Measurements from ENCODE around the gene ZNF106.

Gene ZNF106

DNA sequence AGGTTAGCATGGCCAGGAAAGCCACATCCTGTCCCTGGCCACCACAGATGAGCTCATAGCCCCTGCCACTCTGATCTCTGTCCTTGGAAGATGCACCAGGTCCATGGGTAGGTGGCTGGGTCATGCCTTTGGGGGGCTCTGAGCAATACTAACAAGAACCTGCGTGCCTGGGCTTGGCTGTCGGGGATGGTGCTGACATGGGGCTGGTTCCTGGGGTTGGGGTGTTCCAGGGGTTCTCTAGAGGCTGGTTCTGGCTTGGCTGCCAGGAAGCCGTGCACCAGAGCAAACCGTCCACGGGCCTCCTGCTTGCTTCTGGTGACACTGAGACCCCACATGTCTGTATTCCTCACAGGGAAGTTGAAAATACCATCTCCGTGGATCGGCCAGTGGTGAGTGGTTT is 87.6 kb downstream of the ZNF106 start:
- H3K4me3 ChIP-seq (ENCODE audit: low read depth in 1 of 2, low read length in 2 of 2) = no peak overlapping the region
- H3K4me1 ChIP-seq (ENCODE audit: insufficient read depth, low read length) = no peaks in the 10 kb centered on the region
- H3K27me3 ChIP-seq (ENCODE audit: control insufficient read depth in 1 of 2, insufficient read depth in 2 of 2, low read length in 2 of 2) = no peaks in the 10 kb centered on the region
- no peaks in the 10 kb centered on the region for H3K9me3 ChIP-seq (ENCODE audit: low read length)
- no peak overlapping the region for H3K27ac ChIP-seq (ENCODE audit: low read depth, low read length)
- no peak overlapping the region for H3K9ac ChIP-seq (ENCODE audit: low read length)
- peaks cover 14% of the 10 kb centered on the region for H3K36me3 ChIP-seq (ENCODE audit: insufficient read depth, low read length)

DNA sequence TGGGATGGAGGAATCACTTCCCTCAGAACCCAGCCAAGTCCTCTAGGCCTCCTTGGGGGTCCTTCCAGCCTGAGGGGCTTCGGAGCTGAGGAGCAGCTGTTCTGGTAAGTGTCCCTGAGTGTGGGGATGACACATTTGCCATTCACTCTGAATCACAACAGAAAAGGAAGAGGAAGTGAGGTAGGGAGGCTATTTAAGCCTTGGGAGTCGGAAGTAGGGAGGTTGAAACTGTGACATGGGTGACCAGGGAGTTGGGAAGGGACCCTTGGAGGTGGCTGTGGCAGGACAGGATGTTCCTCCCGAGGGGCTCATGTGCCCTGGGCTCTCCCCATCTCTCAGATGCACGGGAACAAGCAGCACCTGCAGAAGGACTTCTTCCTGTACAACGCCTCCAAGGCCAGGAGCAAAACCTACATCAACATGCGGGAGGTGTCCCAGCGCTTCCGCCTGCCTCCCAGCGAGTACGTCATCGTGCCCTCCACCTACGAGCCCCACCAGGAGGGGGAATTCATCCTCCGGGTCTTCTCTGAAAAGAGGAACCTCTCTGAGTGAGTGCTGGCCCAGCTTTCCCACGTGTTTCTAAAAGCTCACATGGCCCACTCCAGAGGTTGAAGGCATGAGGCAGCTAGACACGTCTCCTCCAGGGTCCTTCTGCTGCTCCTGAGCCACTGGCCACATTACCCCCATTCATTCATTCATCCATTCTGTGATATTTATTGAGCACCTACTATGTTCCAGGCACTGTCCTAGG is 88.3 kb downstream of the ZNF106 start:
- Histone ChIP-seq H3K9ac (ENCODE audit: low read length) (no peak overlapping the region), H3K9me3 (ENCODE audit: low read length) (no peaks in the 10 kb centered on the region), H3K27me3 (ENCODE audit: control insufficient read depth in 1 of 2, insufficient read depth in 2 of 2, low read length in 2 of 2) (no peaks in the 10 kb centered on the region), H3K36me3 (ENCODE audit: insufficient read depth, low read length) (peaks cover 14% of the 10 kb centered on the region), H3K4me1 (ENCODE audit: insufficient read depth, low read length) (no peaks in the 10 kb centered on the region), H3K27ac (ENCODE audit: low read depth, low read length) (no peak overlapping the region), H3K4me3 (ENCODE audit: low read depth in 1 of 2, low read length in 2 of 2) (no peak overlapping the region)

- Histone ChIP-seq H3K9ac (ENCODE audit: low read length) (no peak overlapping the region), H3K4me1 (ENCODE audit: insufficient read depth, low read length) (no peaks in the 10 kb centered on the region), H3K9me3 (ENCODE audit: low read length) (no peaks in the 10 kb centered on the region), H3K4me3 (ENCODE audit: low read depth in 1 of 2, low read length in 2 of 2) (no peak overlapping the region), H3K36me3 (ENCODE audit: insufficient read depth, low read length) (peaks cover 14% of the 10 kb centered on the region), H3K27me3 (ENCODE audit: control insufficient read depth in 1 of 2, insufficient read depth in 2 of 2, low read length in 2 of 2) (no peaks in the 10 kb centered on the region), H3K27ac (ENCODE audit: low read depth, low read length) (no peak overlapping the region)
Measured at GRCh38 chr15:42401544-42402454, 89.1 kb downstream of the ZNF106 start.

GRCh38 chr15:42395838-42396237 is 95.1 kb downstream of the ZNF106 start:
- H3K27me3 ChIP-seq (ENCODE audit: control insufficient read depth in 1 of 2, insufficient read depth in 2 of 2, low read length in 2 of 2) = no peaks in the 10 kb centered on the region
- H3K27ac ChIP-seq (ENCODE audit: low read depth, low read length) = no peak overlapping the region
- no peaks in the 10 kb centered on the region for H3K9me3 ChIP-seq (ENCODE audit: low read length)
- peaks cover 14% of the 10 kb centered on the region for H3K36me3 ChIP-seq (ENCODE audit: insufficient read depth, low read length)
- no peak overlapping the region for H3K4me3 ChIP-seq (ENCODE audit: low read depth in 1 of 2, low read length in 2 of 2)
- no peaks in the 10 kb centered on the region for H3K4me1 ChIP-seq (ENCODE audit: insufficient read depth, low read length)
- no peak overlapping the region for H3K9ac ChIP-seq (ENCODE audit: low read length)

- H3K9ac ChIP-seq (ENCODE audit: low read length) = no peak overlapping the region
- H3K27me3 ChIP-seq (ENCODE audit: control insufficient read depth in 1 of 2, insufficient read depth in 2 of 2, low read length in 2 of 2) = no peaks in the 10 kb centered on the region
- H3K4me3 ChIP-seq (ENCODE audit: low read depth in 1 of 2, low read length in 2 of 2) = no peak overlapping the region
- H3K36me3 ChIP-seq (ENCODE audit: insufficient read depth, low read length) = peaks cover 3% of the 10 kb centered on the region
- H3K4me1 ChIP-seq (ENCODE audit: insufficient read depth, low read length) = no peaks in the 10 kb centered on the region
- no peaks in the 10 kb centered on the region for H3K9me3 ChIP-seq (ENCODE audit: low read length)
- no peak overlapping the region for H3K27ac ChIP-seq (ENCODE audit: low read depth, low read length)
Measured at GRCh38 chr15:42394106-42394505, 96.8 kb downstream of the ZNF106 start.

DNA sequence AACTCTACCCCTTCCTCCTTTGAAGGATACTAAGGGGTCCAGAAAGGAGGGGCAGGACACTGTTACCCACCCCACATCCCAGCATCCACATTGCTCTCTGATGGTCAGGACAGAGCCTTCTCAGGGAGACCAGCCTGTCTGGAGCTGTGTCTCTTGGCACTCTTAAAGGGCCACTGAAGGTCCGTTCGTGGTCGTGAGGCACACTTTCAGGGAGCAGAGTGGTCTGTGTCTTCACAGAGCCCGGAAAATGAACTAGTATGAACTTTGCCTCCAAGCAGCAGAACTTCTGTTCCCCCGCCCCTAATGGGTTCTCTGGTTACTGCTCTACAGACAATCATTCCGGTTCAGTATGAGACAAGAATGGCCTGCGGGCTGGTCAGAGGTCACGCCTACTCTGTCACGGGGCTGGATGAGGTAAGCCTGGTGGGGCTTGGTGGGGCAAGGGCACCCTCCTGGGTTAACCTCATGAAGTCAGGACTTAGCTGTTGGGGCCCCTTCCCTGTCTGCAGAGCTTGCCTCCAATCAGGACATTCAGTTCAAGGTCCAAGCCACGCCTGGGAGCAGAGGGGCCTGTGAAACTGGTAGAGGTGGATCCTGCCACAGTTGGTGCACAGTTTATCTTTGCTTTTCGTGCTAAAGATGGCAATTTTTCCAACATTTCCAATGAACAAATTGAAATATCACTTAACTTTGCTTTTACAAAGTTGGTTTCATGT is 98.5 kb downstream of the ZNF106 start:
- Histone ChIP-seq H3K4me1 (ENCODE audit: insufficient read depth, low read length) (no peaks in the 10 kb centered on the region), H3K4me3 (ENCODE audit: low read depth in 1 of 2, low read length in 2 of 2) (no peak overlapping the region), H3K27me3 (ENCODE audit: control insufficient read depth in 1 of 2, insufficient read depth in 2 of 2, low read length in 2 of 2) (no peaks in the 10 kb centered on the region), H3K9ac (ENCODE audit: low read length) (no peak overlapping the region), H3K9me3 (ENCODE audit: low read length) (no peaks in the 10 kb centered on the region), H3K36me3 (ENCODE audit: insufficient read depth, low read length) (no peaks in the 10 kb centered on the region), H3K27ac (ENCODE audit: low read depth, low read length) (no peak overlapping the region)

DNA sequence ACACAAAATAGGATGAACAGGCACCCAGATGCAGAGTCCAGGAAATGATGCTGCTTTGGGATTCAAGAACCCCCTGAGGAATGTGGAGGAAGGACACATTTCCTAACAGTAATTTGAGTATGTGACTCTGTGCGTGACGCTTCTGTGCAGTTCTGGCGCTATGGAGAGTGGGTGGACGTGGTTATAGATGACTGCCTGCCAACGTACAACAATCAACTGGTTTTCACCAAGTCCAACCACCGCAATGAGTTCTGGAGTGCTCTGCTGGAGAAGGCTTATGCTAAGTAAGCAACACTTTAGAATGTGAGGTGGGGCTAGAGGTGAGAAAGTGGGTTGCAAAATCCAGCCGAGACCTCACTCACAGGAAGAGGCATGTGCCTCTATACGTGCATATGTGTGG is 103.3 kb downstream of the ZNF106 start:
- H3K9me3 ChIP-seq (ENCODE audit: low read length) = no peaks in the 10 kb centered on the region
- H3K27me3 ChIP-seq (ENCODE audit: control insufficient read depth in 1 of 2, insufficient read depth in 2 of 2, low read length in 2 of 2) = no peaks in the 10 kb centered on the region
- H3K27ac ChIP-seq (ENCODE audit: low read depth, low read length) = no peak overlapping the region
- no peak overlapping the region for H3K9ac ChIP-seq (ENCODE audit: low read length)
- H3K36me3 ChIP-seq (ENCODE audit: insufficient read depth, low read length) = peaks cover 7% of the 10 kb centered on the region
- no peaks in the 10 kb centered on the region for H3K4me1 ChIP-seq (ENCODE audit: insufficient read depth, low read length)
- no peak overlapping the region for H3K4me3 ChIP-seq (ENCODE audit: low read depth in 1 of 2, low read length in 2 of 2)

DNA sequence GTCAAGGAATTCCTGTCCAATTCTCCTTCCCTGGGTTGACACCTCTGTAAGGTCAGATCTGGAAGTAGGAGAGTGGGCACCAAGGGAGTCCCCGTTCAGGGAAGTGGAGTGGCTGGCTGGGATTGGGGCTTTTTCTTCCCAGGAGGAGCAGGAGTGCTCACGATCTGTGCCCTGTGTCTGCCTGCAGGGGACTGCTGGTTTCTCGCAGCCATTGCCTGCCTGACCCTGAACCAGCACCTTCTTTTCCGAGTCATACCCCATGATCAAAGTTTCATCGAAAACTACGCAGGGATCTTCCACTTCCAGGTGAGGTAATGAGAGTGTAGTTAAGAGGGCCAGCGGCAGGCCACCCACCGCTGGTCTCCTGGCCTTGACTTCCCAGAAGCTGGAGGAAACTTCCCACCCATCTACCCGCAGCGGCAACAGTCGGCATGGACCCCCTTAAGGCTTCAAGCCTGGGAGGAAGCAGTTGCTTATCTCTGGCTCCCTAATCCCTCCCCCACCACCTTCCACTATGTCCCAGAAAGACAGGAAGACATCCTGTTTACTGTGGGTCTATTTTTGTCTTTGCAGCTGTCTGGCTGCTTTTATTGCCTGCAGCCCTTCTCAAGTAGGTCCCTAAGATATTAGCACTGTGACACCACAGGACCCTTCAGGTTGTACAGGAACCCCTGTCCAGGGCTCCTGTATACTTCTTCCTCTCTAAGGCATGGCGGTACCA is 104.8 kb downstream of the ZNF106 start:
- Histone ChIP-seq H3K4me1 (ENCODE audit: insufficient read depth, low read length) (no peaks in the 10 kb centered on the region), H3K27ac (ENCODE audit: low read depth, low read length) (no peak overlapping the region), H3K4me3 (ENCODE audit: low read depth in 1 of 2, low read length in 2 of 2) (no peak overlapping the region)

GRCh38 chr15:42385206-42385979 is 105.5 kb downstream of the ZNF106 start:
- Histone ChIP-seq H3K9me3 (ENCODE audit: low read length) (no peaks in the 10 kb centered on the region), H3K4me1 (ENCODE audit: insufficient read depth, low read length) (no peaks in the 10 kb centered on the region), H3K4me3 (ENCODE audit: low read depth in 1 of 2, low read length in 2 of 2) (no peak overlapping the region), H3K9ac (ENCODE audit: low read length) (no peak overlapping the region), H3K36me3 (ENCODE audit: insufficient read depth, low read length) (peaks cover 7% of the 10 kb centered on the region), H3K27me3 (ENCODE audit: control insufficient read depth in 1 of 2, insufficient read depth in 2 of 2, low read length in 2 of 2) (no peaks in the 10 kb centered on the region), H3K27ac (ENCODE audit: low read depth, low read length) (no peak overlapping the region)

More for the DNA sequence above, 104.8 kb downstream of the ZNF106 start:
- Histone ChIP-seq H3K9me3 (ENCODE audit: low read length) (no peaks in the 10 kb centered on the region), H3K27me3 (ENCODE audit: control insufficient read depth in 1 of 2, insufficient read depth in 2 of 2, low read length in 2 of 2) (no peaks in the 10 kb centered on the region), H3K36me3 (ENCODE audit: insufficient read depth, low read length) (peaks cover 7% of the 10 kb centered on the region), H3K9ac (ENCODE audit: low read length) (no peak overlapping the region)

DNA sequence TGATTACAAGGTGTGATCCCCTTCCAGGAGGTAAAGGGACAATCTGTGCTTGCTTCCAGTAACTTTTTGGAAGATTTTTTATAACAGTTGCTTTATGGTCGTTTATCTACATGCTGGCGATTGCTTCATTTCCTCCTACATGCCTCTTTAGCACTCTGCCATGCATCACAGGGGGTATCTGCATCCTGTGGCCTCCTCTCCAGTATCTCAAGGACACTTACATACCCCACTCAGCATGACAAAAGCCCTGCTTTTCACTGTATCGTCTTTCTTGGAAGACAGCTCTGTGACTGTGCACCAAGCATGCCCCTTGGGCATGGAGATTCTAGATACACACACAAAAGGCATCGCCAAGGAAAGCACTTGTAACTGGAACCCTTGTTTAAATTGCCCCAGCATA is 106.3 kb downstream of the ZNF106 start:
- Histone ChIP-seq H3K9ac (ENCODE audit: low read length) (no peak overlapping the region), H3K27ac (ENCODE audit: low read depth, low read length) (no peak overlapping the region), H3K36me3 (ENCODE audit: insufficient read depth, low read length) (peaks cover 7% of the 10 kb centered on the region), H3K4me3 (ENCODE audit: low read depth in 1 of 2, low read length in 2 of 2) (no peak overlapping the region), H3K4me1 (ENCODE audit: insufficient read depth, low read length) (no peaks in the 10 kb centered on the region), H3K27me3 (ENCODE audit: control insufficient read depth in 1 of 2, insufficient read depth in 2 of 2, low read length in 2 of 2) (no peaks in the 10 kb centered on the region), H3K9me3 (ENCODE audit: low read length) (no peaks in the 10 kb centered on the region)
